HG03469 (cell line): ENCODE results near the gene LHFPL4.

Experiments
- ATAC-seq: cut with Tn5 transposase; IDR thresholded peaks from one replicate; pipeline ENCODE4 v1.9.1; 2021; ENCODE audit warnings: mild to moderate bottlenecking, moderate library complexity, moderate number of reproducible peaks; ENCODE audit not compliant: unreplicated experiment

Gene LHFPL4

GRCh38 chr3:9476935-9477334 is 76.7 kb downstream of the LHFPL4 start:
- ATAC-seq = no peak

GRCh38 chr3:9474482-9474881 is 79.1 kb downstream of the LHFPL4 start:
- ATAC-seq = no peak

- ATAC-seq = no peak
Measured at GRCh38 chr3:9473496-9474065, 80.0 kb downstream of the LHFPL4 start.

DNA sequence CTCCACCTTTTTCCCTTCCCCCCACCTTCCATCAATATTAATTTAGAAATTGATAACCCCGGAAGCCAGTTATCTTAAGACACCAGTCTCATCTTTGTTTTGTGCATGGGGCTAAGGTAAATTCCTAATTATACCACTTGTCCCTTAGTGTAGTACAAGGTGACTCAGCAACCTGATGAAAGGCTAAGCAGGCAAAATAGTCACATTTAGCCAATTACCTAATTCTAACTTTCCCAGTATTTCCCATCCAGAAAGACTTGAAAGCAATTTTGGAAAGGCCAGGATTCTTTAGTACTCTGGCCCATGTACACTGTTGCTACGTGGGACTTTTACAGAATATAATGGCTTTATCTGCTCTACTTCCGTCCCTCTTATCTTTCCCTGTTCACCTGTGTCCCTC is 83.6 kb downstream of the LHFPL4 start:
- no peak for ATAC-seq

GRCh38 chr3:9468460-9468859 is 85.2 kb downstream of the LHFPL4 start:
- ATAC-seq = no peak

- ATAC-seq = no peak
Measured at GRCh38 chr3:9467451-9467850, 86.2 kb downstream of the LHFPL4 start.

- ATAC-seq = no peak
Measured at GRCh38 chr3:9455596-9456131, 98.0 kb downstream of the LHFPL4 start.

- ATAC-seq = no peak
Measured at GRCh38 chr3:9452417-9452816, 101.2 kb downstream of the LHFPL4 start.

GRCh38 chr3:9450991-9451390 is 102.6 kb downstream of the LHFPL4 start:
- ATAC-seq = no peak

DNA sequence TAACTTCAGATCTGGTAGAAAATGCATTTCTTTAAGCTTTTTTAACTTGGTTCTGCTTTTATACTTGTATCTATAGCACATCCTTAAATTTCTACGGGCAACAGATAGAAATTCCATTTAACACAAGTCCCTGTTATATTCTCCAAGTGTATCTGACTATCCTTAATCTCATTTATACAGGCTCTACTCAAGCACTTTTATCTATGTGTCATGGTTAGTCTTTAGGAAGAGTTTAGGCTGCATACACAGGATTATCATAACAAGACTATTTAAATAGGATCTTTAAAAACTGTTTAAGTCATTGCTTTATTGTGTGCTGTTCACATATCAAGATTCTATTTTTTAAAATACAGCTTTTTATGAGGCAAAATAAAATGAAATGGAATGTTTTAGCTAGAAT is 103.5 kb downstream of the LHFPL4 start:
- ATAC-seq = no peak

GRCh38 chr3:9448643-9449042 is 105.0 kb downstream of the LHFPL4 start:
- no peak for ATAC-seq
